GM12892 (cell line): ENCODE measurements around the gene ELL.
"Not testable (repeated sequence)": the region's sequence is repeated elsewhere in the genome, so short reads cannot be mapped to it uniquely, and the experiment has no call there.

Experiments
- DNase-seq: peaks from one replicate; pipeline ENCODE4 v3.0.0; 2011; ENCODE audit not compliant: insufficient read length
- FAIRE-seq: peaks from 2 replicates; lab custom pipeline; 2011; peaks lifted over from hg19 to GRCh38; lab: Jason Lieb, UNC
- POLR2A ChIP-seq: IDR thresholded peaks from 2 replicates; pipeline ENCODE4 v1.6.1; 2011; ENCODE audit warnings: low read depth, low read length, control low read depth
- POLR2AphosphoS5 ChIP-seq: IDR thresholded peaks from 2 replicates; pipeline ENCODE4 v1.6.1; 2011; ENCODE audit warnings: low read depth, low read length, control low read depth
- TAF1 ChIP-seq: IDR thresholded peaks from 2 replicates; pipeline ENCODE4 v1.6.1; 2011; ENCODE audit warnings: low read depth, mild to moderate bottlenecking, control low read depth, low read length, borderline replicate concordance

Gene ELL

DNA sequence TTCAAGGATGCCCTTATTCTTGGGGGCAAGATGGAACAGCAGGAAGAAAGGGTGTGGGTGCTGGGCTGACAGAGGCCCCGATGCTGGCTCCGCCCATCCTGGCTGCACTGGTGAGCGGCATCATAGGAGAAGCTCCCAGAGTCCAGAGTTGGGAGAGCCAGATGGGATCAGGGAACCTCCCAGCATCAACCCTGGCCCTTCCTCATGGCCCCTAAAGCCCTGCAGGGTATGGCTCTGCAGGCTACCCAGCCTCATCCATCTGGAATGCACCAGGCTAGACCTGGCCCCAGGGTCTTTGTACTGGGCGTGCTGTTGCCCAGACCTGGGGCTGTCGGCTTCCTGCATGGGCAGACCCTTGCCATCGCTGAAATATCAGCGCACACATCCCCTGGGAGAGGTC lies 7.9 kb upstream of the ELL start:
- FAIRE-seq (no peak), DNase-seq (no peak)
- TF ChIP-seq POLR2AphosphoS5 (no peak), TAF1 (no peak), POLR2A (no peak)

DNA sequence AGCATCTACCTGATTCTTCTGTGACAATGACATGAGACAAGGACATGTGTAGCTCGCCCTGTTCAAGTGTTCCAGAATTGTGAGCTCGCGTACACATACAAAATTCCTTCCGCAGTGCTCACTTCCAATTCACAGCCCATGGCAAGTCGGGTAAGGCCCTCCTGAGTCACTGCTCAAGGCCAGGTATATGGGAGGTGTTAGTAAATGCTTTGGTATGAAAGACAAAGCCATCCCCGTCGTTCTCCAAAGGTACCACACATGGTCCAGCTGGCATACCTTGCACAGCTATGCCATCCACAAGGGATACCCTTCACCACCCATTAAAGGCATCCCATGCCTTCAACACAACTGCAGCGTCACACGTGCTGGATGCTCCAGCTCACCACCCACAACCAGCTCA lies 4.4 kb upstream of the ELL start:
- TF ChIP-seq POLR2A (no peak), POLR2AphosphoS5 (no peak), TAF1 (no peak)
- DNase-seq, result no peak
- FAIRE-seq, result no peak

DNA sequence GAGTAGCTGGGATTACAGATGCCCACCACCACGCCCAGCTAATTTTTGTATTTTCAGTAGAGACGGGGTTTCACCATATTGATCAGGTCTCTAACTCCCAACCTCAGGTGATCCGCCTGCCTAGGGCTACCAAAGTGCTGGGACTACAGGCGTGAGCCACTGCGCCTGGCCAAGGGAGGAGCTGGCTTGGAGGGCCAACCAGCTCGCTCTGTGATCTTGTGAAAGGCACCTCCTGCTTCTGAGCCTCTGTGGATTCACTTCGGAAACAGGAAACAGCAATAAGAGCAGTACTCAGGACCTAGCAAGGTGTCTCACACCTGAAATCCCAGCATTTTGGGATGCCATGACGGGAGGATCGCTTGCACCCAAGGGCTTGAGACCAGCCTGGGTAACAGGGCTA lies 2.0 kb upstream of the ELL start:
- DNase-seq, result no peak
- TF ChIP-seq POLR2AphosphoS5 (no peak), TAF1 (no peak), POLR2A (no peak)
- no peak for FAIRE-seq

DNA sequence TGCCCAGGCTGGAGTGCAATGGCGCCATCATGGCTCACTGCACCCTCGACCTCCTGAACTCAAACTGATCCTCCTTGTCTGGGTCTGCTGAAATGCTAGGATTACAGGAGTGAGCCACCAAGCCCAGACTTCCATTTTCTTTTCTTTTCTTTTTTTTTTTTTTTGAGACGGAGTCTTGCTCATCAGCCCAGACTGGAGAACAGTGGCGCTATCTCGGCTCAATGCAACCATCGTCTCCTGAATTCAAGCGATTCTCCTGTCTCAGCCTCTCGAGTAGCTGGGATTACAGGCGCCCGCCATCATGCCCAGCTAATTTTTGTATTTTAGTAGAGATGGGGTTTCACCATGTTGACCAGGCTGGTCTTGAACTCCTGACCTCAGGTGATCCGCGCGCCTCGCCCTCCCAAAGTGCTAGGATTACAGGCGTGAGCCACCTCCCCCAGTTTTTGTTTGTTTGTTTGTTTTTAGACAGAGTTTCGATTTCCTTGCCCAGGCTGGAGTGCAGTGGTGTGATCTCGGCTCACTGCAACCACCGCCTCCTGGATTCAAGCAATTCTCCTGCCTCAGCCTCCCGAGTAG lies 1.1 kb upstream of the ELL start:
- not testable (repeated sequence) for FAIRE-seq, DNase-seq

DNA sequence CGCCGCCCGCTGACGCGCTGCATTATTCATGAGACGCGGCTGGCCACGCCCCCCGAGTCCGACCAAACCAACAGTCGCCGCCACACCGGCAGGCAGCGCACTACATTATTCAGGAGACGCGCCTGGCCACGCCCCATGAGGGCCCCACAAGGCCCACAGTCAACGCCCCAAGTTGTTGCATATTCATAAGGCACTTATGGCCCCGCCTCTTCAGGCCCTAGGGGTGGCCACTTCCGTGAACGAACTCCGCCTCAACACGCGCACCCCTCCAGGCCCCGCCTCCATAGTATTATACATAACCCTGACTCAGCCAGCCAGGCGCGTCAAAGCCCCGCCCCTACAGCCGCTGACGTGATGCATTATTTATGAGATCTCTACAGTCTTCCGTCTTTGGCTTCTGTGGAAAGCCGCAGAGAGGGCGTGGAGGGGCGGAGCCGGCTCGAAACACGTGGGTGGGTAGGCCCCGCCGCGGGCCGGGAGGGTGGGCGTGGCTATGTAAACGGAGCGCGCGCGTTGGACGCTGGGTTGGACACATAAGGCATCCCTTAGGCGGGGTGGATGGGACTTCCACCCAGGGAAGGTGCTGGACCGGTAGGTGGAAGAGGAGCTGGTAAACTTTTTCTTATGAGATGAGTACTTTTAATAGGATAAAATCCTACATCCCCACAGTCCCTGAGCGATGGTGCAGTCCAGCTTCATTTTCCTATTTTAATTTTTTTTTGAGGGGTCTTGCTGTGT lies 423 bp upstream of the ELL start:
- peak; percentile 54; the same call in 1 of the 2 replicates for TF ChIP-seq POLR2AphosphoS5
- TF ChIP-seq POLR2A, result peak; percentile 66; the same call in 1 of the 2 replicates
- no peak for TF ChIP-seq TAF1
- peak; percentile 96 for FAIRE-seq
- peak; percentile 96 for DNase-seq

GRCh38 chr19:18520848-18521691 lies 800 bp downstream of the ELL start:
- no peak for TF ChIP-seq POLR2A
- TF ChIP-seq POLR2AphosphoS5, result no peak
- no peak for TF ChIP-seq TAF1
- FAIRE-seq (peak; percentile 42), DNase-seq (no peak)

DNA sequence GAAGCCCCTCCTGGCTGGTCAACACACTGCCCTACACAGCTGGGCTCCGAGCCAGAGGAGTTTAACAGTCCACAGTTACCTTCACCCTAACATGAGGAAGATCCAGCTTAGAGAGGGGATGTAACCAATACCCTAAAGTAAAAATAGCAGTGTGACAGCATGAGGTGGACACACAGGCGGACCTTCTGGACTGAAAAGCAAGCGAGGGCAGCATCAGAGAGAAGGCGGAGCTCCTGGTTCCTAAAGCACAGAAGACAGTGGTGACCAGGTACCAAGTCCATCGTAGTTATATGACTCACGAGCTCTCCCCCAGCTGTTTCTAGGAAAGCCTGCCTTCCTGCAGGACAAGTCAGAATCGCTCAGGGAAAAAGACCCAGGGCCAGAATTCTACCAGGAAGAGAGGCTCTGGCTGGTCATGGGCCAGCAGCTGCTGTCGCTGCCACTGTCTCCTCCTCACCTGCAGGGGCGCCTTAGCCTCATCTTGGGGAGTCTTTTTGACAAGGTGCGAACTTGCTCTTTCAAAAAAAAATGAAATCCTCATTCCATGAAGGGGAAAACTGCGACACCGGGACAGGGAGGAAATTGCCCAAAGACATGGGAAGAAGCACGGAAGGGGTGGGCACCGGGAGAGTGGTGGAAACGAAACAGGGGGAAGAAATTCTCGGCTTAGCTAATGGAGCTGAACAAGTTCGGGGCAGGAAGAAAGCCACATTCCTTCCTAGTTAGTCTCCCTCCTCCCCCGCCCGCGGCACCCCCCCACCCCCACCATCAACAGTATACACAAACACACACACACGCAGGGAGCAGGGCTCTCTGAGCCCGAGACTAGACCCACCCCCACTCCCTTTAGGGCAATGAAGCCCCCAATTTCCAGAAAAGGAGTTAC lies 1.7 kb downstream of the ELL start:
- no peak for TF ChIP-seq TAF1
- TF ChIP-seq POLR2AphosphoS5, result no peak
- TF ChIP-seq POLR2A, result no peak
- FAIRE-seq (peak; percentile 89), DNase-seq (no peak)

- TF ChIP-seq TAF1 (no peak), POLR2A (no peak), POLR2AphosphoS5 (no peak)
- no peak for DNase-seq
- no peak for FAIRE-seq
Measured at GRCh38 chr19:18518639-18519038, 3.2 kb downstream of the ELL start.

DNA sequence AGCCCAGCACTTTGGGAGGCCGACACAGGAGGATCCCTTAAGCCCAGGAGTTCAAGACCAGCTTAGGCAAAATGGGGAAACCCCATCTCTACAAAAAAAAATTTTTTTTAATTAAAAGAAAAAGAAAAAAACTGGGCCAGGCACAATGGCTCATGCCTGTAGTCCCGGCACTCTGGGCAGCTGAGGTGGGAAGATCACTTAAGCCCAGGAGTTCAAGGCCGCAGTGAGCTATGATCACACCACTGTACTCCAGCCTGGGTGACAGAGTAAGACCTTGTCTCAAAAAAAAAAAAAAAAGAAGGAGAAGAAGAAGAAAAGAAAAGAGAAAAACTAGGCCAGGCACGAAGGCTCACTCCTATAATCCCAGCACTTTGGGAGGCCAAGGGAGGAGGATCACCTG lies 4.3 kb downstream of the ELL start:
- FAIRE-seq (no peak), DNase-seq (no peak)
- TF ChIP-seq POLR2AphosphoS5, result no peak

DNA sequence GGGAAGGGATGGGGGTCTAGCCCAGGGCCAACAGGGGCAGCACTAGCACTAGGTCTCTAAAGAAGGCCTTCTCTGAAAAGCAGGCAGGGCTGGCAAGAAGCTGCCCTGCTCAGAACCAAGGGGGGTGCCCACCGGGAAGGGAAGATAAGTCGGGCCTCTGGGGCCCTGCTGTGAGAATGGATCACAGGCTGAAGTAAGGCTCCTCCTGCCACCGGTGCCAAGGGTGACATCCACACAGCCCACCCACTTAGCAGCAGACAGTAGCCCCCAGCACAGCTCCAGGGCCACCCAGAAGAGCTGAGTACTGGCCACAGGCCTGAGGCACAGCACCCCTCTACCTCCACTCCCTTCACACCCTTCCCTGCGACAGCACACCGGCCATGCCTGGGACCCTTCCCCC lies 5.9 kb downstream of the ELL start:
- TF ChIP-seq POLR2AphosphoS5 (no peak), TAF1 (no peak), POLR2A (no peak)
- FAIRE-seq, result no peak

More for the DNA sequence above, 5.9 kb downstream of the ELL start:
- no peak for DNase-seq
